ENCODE results near the gene CACNG5. TPM values are rescaled to one million over a fixed set of nuclear protein-coding genes. Genes with fewer than 3 reads are reported as not detected.
A peak's percentile ranks its signal among the peaks of the same experiment; 100 is the strongest.

CACNG5 gene
- total RNA-seq, 1 donor from 2014 or later: not detected

DNA sequence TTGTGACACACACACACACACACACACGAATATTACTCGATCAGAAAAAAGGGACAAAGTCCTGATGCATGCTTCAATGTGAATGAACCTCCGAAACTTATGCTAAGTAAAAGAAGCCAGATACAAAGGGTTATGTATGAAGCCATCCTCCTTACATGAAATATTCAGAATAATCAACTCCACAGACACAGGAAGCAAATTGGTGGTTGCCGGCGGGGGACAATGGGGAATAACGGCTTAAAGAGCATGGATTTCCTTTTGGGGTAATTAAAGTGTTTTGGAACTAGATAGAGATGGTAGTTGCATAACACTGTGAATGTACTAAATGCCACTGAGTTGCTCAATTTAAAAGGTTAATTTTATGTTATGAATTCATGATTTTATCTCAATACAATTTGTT is 8.1 kb upstream of the CACNG5 start:
- H3K4me3 ChIP-seq (ENCODE audit: low read depth, low read length): no peak overlapping the region
- TF ChIP-seq, protein P1, sequence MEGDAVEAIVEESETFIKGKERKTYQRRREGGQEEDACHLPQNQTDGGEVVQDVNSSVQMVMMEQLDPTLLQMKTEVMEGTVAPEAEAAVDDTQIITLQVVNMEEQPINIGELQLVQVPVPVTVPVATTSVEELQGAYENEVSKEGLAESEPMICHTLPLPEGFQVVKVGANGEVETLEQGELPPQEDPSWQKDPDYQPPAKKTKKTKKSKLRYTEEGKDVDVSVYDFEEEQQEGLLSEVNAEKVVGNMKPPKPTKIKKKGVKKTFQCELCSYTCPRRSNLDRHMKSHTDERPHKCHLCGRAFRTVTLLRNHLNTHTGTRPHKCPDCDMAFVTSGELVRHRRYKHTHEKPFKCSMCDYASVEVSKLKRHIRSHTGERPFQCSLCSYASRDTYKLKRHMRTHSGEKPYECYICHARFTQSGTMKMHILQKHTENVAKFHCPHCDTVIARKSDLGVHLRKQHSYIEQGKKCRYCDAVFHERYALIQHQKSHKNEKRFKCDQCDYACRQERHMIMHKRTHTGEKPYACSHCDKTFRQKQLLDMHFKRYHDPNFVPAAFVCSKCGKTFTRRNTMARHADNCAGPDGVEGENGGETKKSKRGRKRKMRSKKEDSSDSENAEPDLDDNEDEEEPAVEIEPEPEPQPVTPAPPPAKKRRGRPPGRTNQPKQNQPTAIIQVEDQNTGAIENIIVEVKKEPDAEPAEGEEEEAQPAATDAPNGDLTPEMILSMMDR (IDR thresholded peaks at IDR 0.05; ENCODE audit: insufficient read depth, low read length, poor library complexity, severe bottlenecking): no peak
- peaks cover 11% of the 10 kb centered on the region for H3K27me3 ChIP-seq (ENCODE audit: control insufficient read depth, insufficient read depth, low read length)
- DNase-seq (ENCODE audit: low read depth): no peak
- H3K36me3 ChIP-seq (ENCODE audit: control insufficient read depth, insufficient read depth, low read length): no peaks in the 10 kb centered on the region

DNA sequence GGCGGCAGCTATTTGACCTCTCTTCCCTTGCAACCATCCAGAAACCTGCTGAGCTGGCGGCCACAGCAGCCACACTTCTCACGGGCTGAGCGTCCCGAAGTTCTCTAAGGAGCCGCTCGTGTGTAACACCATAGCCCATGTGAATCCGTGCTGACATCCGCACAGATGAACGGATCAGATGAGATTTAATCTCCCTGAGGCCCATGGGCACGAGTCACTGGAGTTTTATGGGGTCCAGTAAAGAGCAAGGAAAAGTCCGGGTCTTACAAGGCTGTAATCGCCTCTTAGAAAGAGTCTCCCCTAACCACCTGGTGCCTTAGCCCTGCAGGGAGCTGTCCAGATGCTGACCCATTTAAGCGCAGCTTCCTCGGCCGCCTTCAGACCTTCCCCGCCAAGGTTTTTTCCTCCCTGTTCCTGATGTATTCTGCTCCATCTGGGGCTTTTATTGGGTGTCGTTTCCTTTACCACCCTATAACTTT is 5.5 kb upstream of the CACNG5 start:
- TF ChIP-seq, protein P1 (IDR thresholded peaks at IDR 0.05; ENCODE audit: insufficient read depth, low read length, poor library complexity, severe bottlenecking): no peak
- Histone ChIP-seq H3K4me3 (ENCODE audit: low read depth, low read length) (no peak overlapping the region), H3K36me3 (ENCODE audit: control insufficient read depth, insufficient read depth, low read length) (no peaks in the 10 kb centered on the region), H3K27me3 (ENCODE audit: control insufficient read depth, insufficient read depth, low read length) (peaks cover 13% of the 10 kb centered on the region)
- DNase-seq (ENCODE audit: low read depth): peak; percentile 38

GRCh38 chr17:66829883-66830282 is 5.0 kb upstream of the CACNG5 start:
- H3K4me3 ChIP-seq (ENCODE audit: low read depth, low read length): no peak overlapping the region
- no peaks in the 10 kb centered on the region for H3K36me3 ChIP-seq (ENCODE audit: control insufficient read depth, insufficient read depth, low read length)
- peaks cover 17% of the 10 kb centered on the region for H3K27me3 ChIP-seq (ENCODE audit: control insufficient read depth, insufficient read depth, low read length)
- DNase-seq (ENCODE audit: low read depth): no peak
- TF ChIP-seq, protein P1 (IDR thresholded peaks at IDR 0.05; ENCODE audit: insufficient read depth, low read length, poor library complexity, severe bottlenecking): no peak

GRCh38 chr17:66830451-66830850 is 4.5 kb upstream of the CACNG5 start:
- TF ChIP-seq, protein P1 (IDR thresholded peaks at IDR 0.05; ENCODE audit: insufficient read depth, low read length, poor library complexity, severe bottlenecking): no peak
- H3K4me3 ChIP-seq (ENCODE audit: low read depth, low read length): no peak overlapping the region

GRCh38 chr17:66831383-66832210 is 3.3 kb upstream of the CACNG5 start:
- Histone ChIP-seq H3K27me3 (ENCODE audit: control insufficient read depth, insufficient read depth, low read length) (peaks cover 34% of the 10 kb centered on the region), H3K36me3 (ENCODE audit: control insufficient read depth, insufficient read depth, low read length) (no peaks in the 10 kb centered on the region), H3K4me3 (ENCODE audit: low read depth, low read length) (no peak overlapping the region)
- TF ChIP-seq, protein P1 (IDR thresholded peaks at IDR 0.05; ENCODE audit: insufficient read depth, low read length, poor library complexity, severe bottlenecking): no peak
- DNase-seq (ENCODE audit: low read depth): no peak

More at GRCh38 chr17:66830451-66830850, 4.5 kb upstream of the CACNG5 start:
- no peaks in the 10 kb centered on the region for H3K36me3 ChIP-seq (ENCODE audit: control insufficient read depth, insufficient read depth, low read length)
- DNase-seq (ENCODE audit: low read depth): no peak
- H3K27me3 ChIP-seq (ENCODE audit: control insufficient read depth, insufficient read depth, low read length): peaks cover 23% of the 10 kb centered on the region

Measured in kidney epithelial cell (primary cell).